Keratinocyte (primary cell): ENCODE measurements around the gene LRRC42. TPM values are rescaled to one million over a fixed set of nuclear protein-coding genes. Genes with fewer than 3 reads are reported as not detected.

Experiments
- DNase-seq: peaks from one replicate; pipeline ENCODE4 v3.0.0-alpha.2; 2011; ENCODE audit warnings: low read depth, missing footprints, low spot score
- FAIRE-seq: peaks from 2 replicates; lab custom pipeline; 2011; peaks lifted over from hg19 to GRCh38; lab: Jason Lieb, UNC
- H2AFZ ChIP-seq: 2 replicates; pipeline ENCODE4 v1.6.0; 2012; ENCODE audit warnings: low read length, control low read depth, inconsistent platforms; ENCODE audit not compliant: control insufficient read depth
- H3K27ac ChIP-seq: 2 replicates; pipeline ENCODE4 v1.5.1; 2011; ENCODE audit warnings: low read length; ENCODE audit not compliant: control insufficient read depth, insufficient read depth
- H3K27me3 ChIP-seq: 3 replicates; pipeline ENCODE4 v1.6.0; 2011; ENCODE audit warnings: low read length; ENCODE audit not compliant: control insufficient read depth, insufficient read depth; ENCODE audit errors: extremely low read depth
- H3K36me3 ChIP-seq, 2 experiments: 2 replicates in 1 of 2; 3 replicates in 1 of 2; pipeline ENCODE4 v1.5.1; 2011; ENCODE audit warnings: low read length in 2 of 2, mild to moderate bottlenecking in 1 of 2; ENCODE audit not compliant: control insufficient read depth in 2 of 2, insufficient read depth in 2 of 2; ENCODE audit errors: extremely low read depth in 1 of 2
- H3K4me1 ChIP-seq: 3 replicates; pipeline ENCODE4 v1.5.1; 2011; ENCODE audit warnings: low read length; ENCODE audit not compliant: control insufficient read depth, insufficient read depth; ENCODE audit errors: extremely low read depth
- H3K4me2 ChIP-seq: 3 replicates; pipeline ENCODE4 v1.6.0; 2011; ENCODE audit warnings: low read depth, low read length; ENCODE audit not compliant: control insufficient read depth, insufficient read depth; ENCODE audit errors: extremely low read depth
- H3K4me3 ChIP-seq, 3 experiments: fragments of 200-600 bp in 1 of 3; sonication (generic) in 1 of 3; 2 replicates in 2 of 3; 3 replicates in 1 of 3; pipeline ENCODE4 v1.5.1; 2011 to 2016; ENCODE audit warnings: low read length in 3 of 3, mild to moderate bottlenecking in 3 of 3, control low read depth in 2 of 3, inconsistent platforms in 1 of 3, low read depth in 1 of 3, mixed read lengths in 1 of 3, mixed run types in 1 of 3, moderate library complexity in 1 of 3; ENCODE audit not compliant: control insufficient read depth in 2 of 3, insufficient read depth in 2 of 3; ENCODE audit errors: extremely low read depth in 1 of 3
- H3K79me2 ChIP-seq: 2 replicates; pipeline ENCODE4 v1.6.0; 2012; ENCODE audit warnings: low read length; ENCODE audit not compliant: control insufficient read depth, insufficient read depth
- H3K9ac ChIP-seq: 3 replicates; pipeline ENCODE4 v1.6.0; 2011; ENCODE audit warnings: low read length; ENCODE audit not compliant: control insufficient read depth, insufficient read depth; ENCODE audit errors: extremely low read depth
- H3K9me1 ChIP-seq: 3 replicates; pipeline ENCODE4 v1.6.0; 2011; ENCODE audit warnings: low read length; ENCODE audit not compliant: control insufficient read depth, insufficient read depth; ENCODE audit errors: extremely low read depth
- H3K9me3 ChIP-seq: 2 replicates; pipeline ENCODE4 v1.5.1; 2012; ENCODE audit warnings: low read depth, low read length; ENCODE audit not compliant: control insufficient read depth
- H4K20me1 ChIP-seq: 3 replicates; pipeline ENCODE4 v1.6.0; 2011; ENCODE audit warnings: low read length; ENCODE audit not compliant: control insufficient read depth, insufficient read depth; ENCODE audit errors: extremely low read depth
- CTCF ChIP-seq, 3 experiments: IDR thresholded peaks in 1 of 3; conservative IDR thresholded peaks in 1 of 3; optimal IDR thresholded peaks in 1 of 3; 2 replicates in 2 of 3; 3 replicates in 1 of 3; pipeline versions ENCODE3 to v1.5.1; 2011; ENCODE audit warnings: low read length in 3 of 3, mild to moderate bottlenecking in 3 of 3, moderate library complexity in 2 of 3, control low read depth in 1 of 3, inconsistent platforms in 1 of 3; ENCODE audit not compliant: insufficient read depth in 2 of 3; ENCODE audit errors: extremely low read depth in 1 of 3
- EZH2 ChIP-seq: IDR thresholded peaks from one replicate; pipeline ENCODE4 v1.6.1; 2012; ENCODE audit warnings: inconsistent platforms, mild to moderate bottlenecking, low read length, moderate library complexity
- dilution Hi-C: fragments of 300-500 bp; cut with MboI; formaldehyde crosslinking; loops from one replicate; pipeline ENCODE4 v1.7.0; 2020; ENCODE audit warnings: low sequenced_read_pairs; ENCODE audit not compliant: extremely low pct_ligation_motif_present
- polyA plus RNA-seq, 5 experiments: library from polyadenylated mRNA; depleted of rRNA in 3 of 5; stranded (reverse) in 3 of 5; stranded (forward) in 1 of 5; unstranded in 1 of 5; fragments of >200 nt; gene quantifications; 1 replicate in 1 of 5; 2 replicates in 3 of 5; 3 replicates in 1 of 5; pipeline versions ENCODE4 v1.2.1 to v1.2.3, GENCODE V29; 2011 to 2012; ENCODE audit warnings: missing spikeins in 2 of 5, low read depth in 1 of 5, low replicate concordance in 1 of 5

The LRRC42 gene
- polyA plus RNA-seq, 1 donor (not counting 4 experiments of a cell fraction or from before 2014, with no cell fraction given): 61.8 TPM

DNA sequence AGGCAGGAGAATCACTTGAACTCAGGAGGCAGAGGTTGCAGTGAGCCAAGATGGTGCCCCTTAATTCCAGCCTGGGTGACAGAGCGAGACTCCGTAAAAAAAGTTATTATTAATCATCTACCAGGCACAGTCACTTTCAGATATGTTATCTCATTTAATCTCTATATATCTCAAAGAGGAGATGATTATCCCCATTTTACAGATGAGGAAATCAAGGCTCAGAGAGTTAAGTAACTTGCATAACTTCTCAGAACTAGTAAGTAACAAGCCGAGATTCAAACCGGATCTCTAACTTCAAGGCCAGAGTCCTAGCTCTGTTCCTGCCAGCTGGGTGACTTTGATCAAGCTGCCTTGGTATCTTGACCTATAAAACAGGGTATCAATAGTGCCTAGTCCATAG lies 34.7 kb upstream of the LRRC42 start:
- no peaks in the 10 kb centered on the region for H3K79me2 ChIP-seq
- dilution Hi-C loops: no loop called here
- no peak for DNase-seq
- H3K9ac ChIP-seq: no peak overlapping the region
- H3K36me3 ChIP-seq: peaks cover 1 to 4% of the 10 kb centered on the region in 2 experiments
- H3K27me3 ChIP-seq: no peaks in the 10 kb centered on the region
- H3K4me2 ChIP-seq: no peak overlapping the region
- H3K9me3 ChIP-seq: no peaks in the 10 kb centered on the region
- FAIRE-seq: no peak
- H3K9me1 ChIP-seq: no peaks in the 10 kb centered on the region
- no peak overlapping the region for H3K4me3 ChIP-seq
- no peak overlapping the region for H2AFZ ChIP-seq
- TF ChIP-seq CTCF (optimal IDR thresholded peaks at IDR 0.05 in 1 of 3, IDR thresholded peaks at IDR 0.05 in 1 of 3, conservative IDR thresholded peaks at IDR 0.05 in 1 of 3; ENCODE audit: extremely low read depth in 1 of 3, insufficient read depth in 2 of 3, low read length in 3 of 3) (no peak), EZH2 (no peak)
- H4K20me1 ChIP-seq: no peaks in the 10 kb centered on the region
- H3K4me1 ChIP-seq: peaks cover 3% of the 10 kb centered on the region
- H3K27ac ChIP-seq: no peak overlapping the region

DNA sequence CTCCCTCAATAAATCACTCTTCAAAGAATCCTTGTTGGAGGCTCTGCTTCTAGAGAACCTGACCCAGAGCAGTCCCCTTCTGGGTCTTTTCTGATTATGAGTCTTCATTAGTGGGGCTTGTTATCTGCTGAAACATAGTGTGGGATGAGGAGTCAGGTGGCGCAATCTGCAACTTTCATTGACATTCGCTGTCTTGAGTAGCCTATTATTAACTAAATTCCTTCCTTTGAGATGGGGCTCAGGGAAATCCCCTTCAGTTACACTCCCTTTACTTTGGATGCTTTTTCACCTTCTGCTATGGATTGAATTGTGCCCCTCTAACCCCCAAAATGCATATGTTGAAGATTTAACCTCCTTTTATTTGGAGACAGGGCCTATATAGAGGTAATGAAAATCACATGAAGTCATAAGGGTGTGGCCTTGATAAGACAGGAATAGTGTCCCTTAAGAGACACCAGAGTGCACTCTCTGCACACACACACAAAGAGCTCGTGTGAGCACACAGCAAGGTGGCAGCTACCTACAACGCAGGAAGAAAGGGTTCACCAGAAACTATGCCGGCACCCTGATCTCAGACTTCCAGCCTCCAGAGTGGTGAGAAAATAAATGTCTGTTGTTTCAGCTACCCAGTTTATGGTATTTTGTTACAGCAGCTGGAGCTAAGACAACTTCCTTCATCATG lies 32.7 kb upstream of the LRRC42 start:
- H3K4me1 ChIP-seq: no peaks in the 10 kb centered on the region
- FAIRE-seq: no peak
- no peak overlapping the region for H3K9ac ChIP-seq
- H3K4me2 ChIP-seq: no peak overlapping the region
- dilution Hi-C loops: no loop called here
- TF ChIP-seq EZH2 (no peak), CTCF (optimal IDR thresholded peaks at IDR 0.05 in 1 of 3, IDR thresholded peaks at IDR 0.05 in 1 of 3, conservative IDR thresholded peaks at IDR 0.05 in 1 of 3; ENCODE audit: extremely low read depth in 1 of 3, insufficient read depth in 2 of 3, low read length in 3 of 3) (peak in 1 of 3 experiments; percentile 6)
- no peak overlapping the region for H2AFZ ChIP-seq
- H3K4me3 ChIP-seq: no peak overlapping the region
- H4K20me1 ChIP-seq: no peaks in the 10 kb centered on the region
- no peaks in the 10 kb centered on the region for H3K27me3 ChIP-seq
- H3K27ac ChIP-seq: no peak overlapping the region
- peaks cover 1 to 4% of the 10 kb centered on the region in 2 experiments for H3K36me3 ChIP-seq
- H3K9me3 ChIP-seq: no peaks in the 10 kb centered on the region
- H3K9me1 ChIP-seq: no peaks in the 10 kb centered on the region
- DNase-seq: no peak
- H3K79me2 ChIP-seq: no peaks in the 10 kb centered on the region
